ENCODE measurements around the gene GBA2.

GBA2 gene

DNA sequence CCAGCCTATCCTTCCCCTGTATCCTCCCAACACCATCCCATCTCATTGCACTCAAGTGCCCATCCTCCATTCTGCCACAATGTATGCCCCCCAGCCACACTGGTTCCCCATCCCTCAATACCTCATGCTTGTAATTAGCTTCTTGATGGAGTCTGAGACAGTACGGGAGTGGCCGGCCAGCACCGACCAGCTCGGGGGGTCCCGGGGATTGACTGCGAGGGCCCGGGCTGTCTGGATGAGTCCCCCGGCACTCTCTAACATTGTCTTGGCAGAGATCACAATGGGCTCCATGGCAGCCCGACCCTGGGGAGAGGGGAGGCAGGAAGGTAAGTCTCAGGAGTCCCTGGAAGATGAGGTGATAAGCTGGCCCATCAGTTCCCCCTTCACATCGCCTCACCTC is 42.1 kb downstream of the GBA2 start:
- no peak overlapping the region for H3K9ac ChIP-seq (ENCODE audit: low read length)
- H3K9me3 ChIP-seq (ENCODE audit: control insufficient read depth, low read length) = no peaks in the 10 kb centered on the region
- peaks cover 53% of the 10 kb centered on the region for H3K36me3 ChIP-seq (ENCODE audit: control insufficient read depth, insufficient read depth, low read length)
- no peaks in the 10 kb centered on the region for H3K27me3 ChIP-seq (ENCODE audit: control insufficient read depth, insufficient read depth, low read length)
- no peaks in the 10 kb centered on the region for H3K4me1 ChIP-seq (ENCODE audit: control insufficient read depth, insufficient read depth, low read length)
- no peak overlapping the region for H3K4me3 ChIP-seq (ENCODE audit: low read length)

GRCh38 chr9:35705836-35706430 is 43.1 kb downstream of the GBA2 start:
- Histone ChIP-seq H3K4me3 (ENCODE audit: low read length) (no peak overlapping the region), H3K9ac (ENCODE audit: low read length) (no peak overlapping the region), H3K4me1 (ENCODE audit: control insufficient read depth, insufficient read depth, low read length) (no peaks in the 10 kb centered on the region), H3K9me3 (ENCODE audit: control insufficient read depth, low read length) (no peaks in the 10 kb centered on the region), H3K36me3 (ENCODE audit: control insufficient read depth, insufficient read depth, low read length) (peaks cover 48% of the 10 kb centered on the region), H3K27me3 (ENCODE audit: control insufficient read depth, insufficient read depth, low read length) (no peaks in the 10 kb centered on the region)

DNA sequence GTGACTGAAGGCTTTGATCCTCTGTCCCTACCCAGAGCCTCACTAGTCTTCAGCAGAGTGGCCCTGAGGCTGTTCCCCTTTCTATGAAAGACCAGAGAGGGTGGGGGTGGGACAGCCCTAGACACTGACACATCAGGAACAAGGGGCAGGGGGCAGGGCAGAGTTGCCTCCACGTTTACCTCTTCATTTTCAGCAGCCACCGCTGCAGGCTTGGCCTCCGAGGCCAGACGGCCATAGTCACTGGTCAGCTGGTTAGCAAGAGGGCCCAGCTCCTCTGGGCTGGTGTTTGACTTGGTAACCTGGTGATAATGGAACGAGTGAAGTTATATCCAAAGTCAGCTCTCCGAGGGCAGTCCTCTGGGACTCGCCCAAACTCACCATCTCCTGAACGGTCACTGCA is 43.7 kb downstream of the GBA2 start:
- H3K4me3 ChIP-seq (ENCODE audit: low read length) = no peak overlapping the region
- H3K9me3 ChIP-seq (ENCODE audit: control insufficient read depth, low read length) = no peaks in the 10 kb centered on the region
- no peaks in the 10 kb centered on the region for H3K27me3 ChIP-seq (ENCODE audit: control insufficient read depth, insufficient read depth, low read length)
- no peak overlapping the region for H3K9ac ChIP-seq (ENCODE audit: low read length)
- H3K4me1 ChIP-seq (ENCODE audit: control insufficient read depth, insufficient read depth, low read length) = no peaks in the 10 kb centered on the region
- peaks cover 52% of the 10 kb centered on the region for H3K36me3 ChIP-seq (ENCODE audit: control insufficient read depth, insufficient read depth, low read length)

- Histone ChIP-seq H3K4me1 (ENCODE audit: control insufficient read depth, insufficient read depth, low read length) (no peaks in the 10 kb centered on the region), H3K36me3 (ENCODE audit: control insufficient read depth, insufficient read depth, low read length) (peaks cover 64% of the 10 kb centered on the region), H3K9ac (ENCODE audit: low read length) (no peak overlapping the region), H3K27me3 (ENCODE audit: control insufficient read depth, insufficient read depth, low read length) (no peaks in the 10 kb centered on the region), H3K9me3 (ENCODE audit: control insufficient read depth, low read length) (no peaks in the 10 kb centered on the region), H3K4me3 (ENCODE audit: low read length) (no peak overlapping the region)
Measured at GRCh38 chr9:35703906-35704672, 44.9 kb downstream of the GBA2 start.

DNA sequence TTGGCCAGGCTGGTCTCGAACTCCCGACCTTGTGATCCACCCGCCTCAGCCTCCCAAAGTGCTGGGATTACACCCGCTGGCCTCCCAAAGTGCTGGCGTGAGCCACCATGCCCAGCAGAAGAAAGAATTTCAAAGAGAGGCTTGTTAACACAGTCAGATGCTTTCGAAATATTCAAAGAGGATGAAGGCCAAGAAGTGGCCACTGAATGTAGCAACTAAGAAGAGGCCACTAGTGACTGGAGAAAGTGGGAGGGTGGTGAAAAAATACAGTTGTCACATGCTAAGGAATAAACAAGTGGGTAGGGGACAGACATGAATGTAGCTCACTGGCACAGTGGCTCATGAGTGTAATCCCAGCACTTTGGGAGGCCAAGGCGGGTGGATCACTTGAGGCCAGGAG is 46.3 kb downstream of the GBA2 start:
- no peak overlapping the region for H3K4me3 ChIP-seq (ENCODE audit: low read length)
- no peaks in the 10 kb centered on the region for H3K27me3 ChIP-seq (ENCODE audit: control insufficient read depth, insufficient read depth, low read length)
- H3K36me3 ChIP-seq (ENCODE audit: control insufficient read depth, insufficient read depth, low read length) = peaks cover 75% of the 10 kb centered on the region
- H3K4me1 ChIP-seq (ENCODE audit: control insufficient read depth, insufficient read depth, low read length) = no peaks in the 10 kb centered on the region
- H3K9ac ChIP-seq (ENCODE audit: low read length) = no peak overlapping the region
- no peaks in the 10 kb centered on the region for H3K9me3 ChIP-seq (ENCODE audit: control insufficient read depth, low read length)

DNA sequence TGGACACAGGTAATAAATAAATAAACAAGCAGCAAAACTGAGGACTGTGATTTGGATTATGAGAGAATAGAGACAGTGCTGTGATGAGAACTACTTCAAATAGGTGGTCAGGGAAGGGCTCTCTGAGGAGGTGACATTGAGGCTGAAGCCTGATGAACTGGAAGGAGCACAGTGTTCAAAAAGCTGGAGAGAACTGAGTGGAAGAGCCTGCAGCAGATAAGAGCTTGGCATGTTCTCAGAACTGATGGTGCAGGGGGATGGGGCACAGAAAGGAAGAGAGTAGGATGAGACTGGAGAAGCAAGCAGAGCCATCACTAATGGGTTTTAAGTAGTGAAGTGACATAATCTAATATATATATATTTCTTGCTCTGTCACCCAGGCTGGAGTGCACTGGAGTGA is 48.1 kb downstream of the GBA2 start:
- peaks cover 13% of the 10 kb centered on the region for H3K4me1 ChIP-seq (ENCODE audit: control insufficient read depth, insufficient read depth, low read length)
- no peaks in the 10 kb centered on the region for H3K9me3 ChIP-seq (ENCODE audit: control insufficient read depth, low read length)
- H3K27me3 ChIP-seq (ENCODE audit: control insufficient read depth, insufficient read depth, low read length) = no peaks in the 10 kb centered on the region
- H3K9ac ChIP-seq (ENCODE audit: low read length) = no peak overlapping the region
- H3K36me3 ChIP-seq (ENCODE audit: control insufficient read depth, insufficient read depth, low read length) = peaks cover 72% of the 10 kb centered on the region
- no peak overlapping the region for H3K4me3 ChIP-seq (ENCODE audit: low read length)

DNA sequence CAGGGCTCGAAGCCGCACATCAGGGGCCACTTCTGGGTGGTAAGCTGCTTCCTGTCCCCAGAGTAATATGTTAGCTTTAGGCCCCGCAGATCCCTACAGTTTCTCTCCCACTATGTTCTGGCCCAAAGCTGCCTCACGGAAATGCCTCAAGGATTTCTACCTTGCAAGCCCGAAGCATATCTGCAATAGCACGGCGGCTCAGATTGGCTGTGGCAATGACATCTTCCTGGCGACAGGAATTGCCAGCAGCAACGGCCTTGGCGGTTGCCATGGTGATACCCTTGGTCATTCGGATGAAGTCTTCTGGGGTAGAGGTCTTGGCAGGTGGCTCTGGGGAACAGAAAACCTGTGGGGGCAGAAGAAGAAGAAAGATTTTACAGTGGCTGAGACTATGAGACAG is 49.0 kb downstream of the GBA2 start:
- Histone ChIP-seq H3K4me1 (ENCODE audit: control insufficient read depth, insufficient read depth, low read length) (peaks cover 20% of the 10 kb centered on the region), H3K4me3 (ENCODE audit: low read length) (no peak overlapping the region), H3K9me3 (ENCODE audit: control insufficient read depth, low read length) (no peaks in the 10 kb centered on the region), H3K36me3 (ENCODE audit: control insufficient read depth, insufficient read depth, low read length) (peaks cover 62% of the 10 kb centered on the region), H3K27me3 (ENCODE audit: control insufficient read depth, insufficient read depth, low read length) (no peaks in the 10 kb centered on the region), H3K9ac (ENCODE audit: low read length) (no peak overlapping the region)

GRCh38 chr9:35698231-35698630 is 50.8 kb downstream of the GBA2 start:
- H3K36me3 ChIP-seq (ENCODE audit: control insufficient read depth, insufficient read depth, low read length) = peaks cover 45% of the 10 kb centered on the region
- H3K4me3 ChIP-seq (ENCODE audit: low read length) = no peak overlapping the region
- H3K27me3 ChIP-seq (ENCODE audit: control insufficient read depth, insufficient read depth, low read length) = no peaks in the 10 kb centered on the region
- peaks cover 23% of the 10 kb centered on the region for H3K4me1 ChIP-seq (ENCODE audit: control insufficient read depth, insufficient read depth, low read length)
- H3K9me3 ChIP-seq (ENCODE audit: control insufficient read depth, low read length) = no peaks in the 10 kb centered on the region
- no peak overlapping the region for H3K9ac ChIP-seq (ENCODE audit: low read length)

- H3K36me3 ChIP-seq (ENCODE audit: control insufficient read depth, insufficient read depth, low read length) = peaks cover 45% of the 10 kb centered on the region
- no peaks in the 10 kb centered on the region for H3K27me3 ChIP-seq (ENCODE audit: control insufficient read depth, insufficient read depth, low read length)
- H3K9me3 ChIP-seq (ENCODE audit: control insufficient read depth, low read length) = no peaks in the 10 kb centered on the region
- H3K4me1 ChIP-seq (ENCODE audit: control insufficient read depth, insufficient read depth, low read length) = peaks cover 23% of the 10 kb centered on the region
- peak overlapping the region; percentile 34 for H3K9ac ChIP-seq (ENCODE audit: low read length)
- no peak overlapping the region for H3K4me3 ChIP-seq (ENCODE audit: low read length)
Measured at GRCh38 chr9:35697486-35697885, 51.5 kb downstream of the GBA2 start.

DNA sequence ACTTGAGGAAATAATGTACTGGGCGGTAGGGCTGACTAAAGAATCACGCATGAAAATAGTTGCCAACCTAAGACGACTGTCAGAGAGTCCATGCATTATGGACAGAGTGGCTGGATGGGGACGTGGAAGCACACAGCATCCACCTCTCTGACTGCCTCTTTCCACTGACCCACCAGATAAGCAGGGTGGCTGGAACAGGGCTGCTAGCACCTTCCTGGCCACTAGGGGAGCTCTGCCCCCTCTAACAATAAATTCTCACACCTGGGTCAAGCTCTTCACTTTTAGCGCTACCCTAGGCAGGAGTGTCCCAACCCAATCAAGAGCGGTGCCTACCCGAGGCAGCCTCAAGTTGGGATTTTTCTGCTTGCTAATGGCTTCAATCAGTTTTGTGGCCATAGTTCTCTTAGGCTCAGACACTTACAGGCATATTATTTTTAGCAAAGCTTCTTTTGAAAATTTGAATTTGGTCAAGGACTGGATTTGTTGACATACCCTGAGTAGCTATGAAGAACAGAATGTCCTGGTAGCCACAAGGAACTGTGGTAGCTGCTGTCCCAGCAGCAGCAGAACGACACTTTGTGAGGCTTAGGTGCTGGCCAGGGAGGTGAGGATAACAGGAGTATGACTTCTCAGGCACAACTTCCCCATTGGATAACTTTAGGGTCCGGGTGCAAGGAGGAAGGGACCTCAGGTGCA is 52.4 kb downstream of the GBA2 start:
- H3K9ac ChIP-seq (ENCODE audit: low read length) = peak overlapping the region; percentile 34
- peaks cover 40% of the 10 kb centered on the region for H3K36me3 ChIP-seq (ENCODE audit: control insufficient read depth, insufficient read depth, low read length)
- peaks cover 24% of the 10 kb centered on the region for H3K4me1 ChIP-seq (ENCODE audit: control insufficient read depth, insufficient read depth, low read length)
- H3K27me3 ChIP-seq (ENCODE audit: control insufficient read depth, insufficient read depth, low read length) = no peaks in the 10 kb centered on the region
- H3K9me3 ChIP-seq (ENCODE audit: control insufficient read depth, low read length) = no peaks in the 10 kb centered on the region
- H3K4me3 ChIP-seq (ENCODE audit: low read length) = no peak overlapping the region

GRCh38 chr9:35695943-35696401 is 53.1 kb downstream of the GBA2 start:
- H3K36me3 ChIP-seq (ENCODE audit: control insufficient read depth, insufficient read depth, low read length) = peaks cover 38% of the 10 kb centered on the region
- no peaks in the 10 kb centered on the region for H3K27me3 ChIP-seq (ENCODE audit: control insufficient read depth, insufficient read depth, low read length)
- peaks cover 30% of the 10 kb centered on the region for H3K4me1 ChIP-seq (ENCODE audit: control insufficient read depth, insufficient read depth, low read length)
- H3K9ac ChIP-seq (ENCODE audit: low read length) = peak overlapping the region; percentile 34
- no peak overlapping the region for H3K4me3 ChIP-seq (ENCODE audit: low read length)
- no peaks in the 10 kb centered on the region for H3K9me3 ChIP-seq (ENCODE audit: control insufficient read depth, low read length)

DNA sequence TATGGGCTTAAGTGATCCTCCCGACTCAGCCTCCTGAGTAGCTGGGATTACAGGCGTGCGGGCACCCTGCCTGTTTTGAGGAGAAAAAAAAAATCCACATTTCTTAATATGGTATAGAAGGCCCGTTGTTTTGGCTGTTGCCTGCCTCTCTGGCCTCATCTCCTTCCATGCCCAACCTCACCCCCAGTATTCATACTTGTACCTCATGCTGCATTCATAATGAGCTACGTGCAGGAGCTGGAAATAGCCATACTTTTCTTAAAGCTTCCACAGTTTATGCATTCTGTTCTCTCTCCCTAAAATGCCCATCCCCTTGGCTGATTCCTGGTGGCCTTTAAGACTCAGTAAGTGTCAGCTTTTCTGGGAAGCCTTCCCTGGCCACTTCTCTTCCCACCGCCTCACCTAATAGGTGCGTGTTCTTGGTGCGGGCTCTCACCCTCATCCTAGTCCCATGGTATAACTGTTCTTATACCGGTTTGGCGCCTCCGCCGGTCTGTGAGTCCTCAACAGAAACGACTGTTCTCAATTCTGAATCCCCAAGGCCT is 57.2 kb downstream of the GBA2 start:
- H3K27me3 ChIP-seq (ENCODE audit: control insufficient read depth, insufficient read depth, low read length) = no peaks in the 10 kb centered on the region
- no peaks in the 10 kb centered on the region for H3K9me3 ChIP-seq (ENCODE audit: control insufficient read depth, low read length)
- H3K4me1 ChIP-seq (ENCODE audit: control insufficient read depth, insufficient read depth, low read length) = peaks cover 40% of the 10 kb centered on the region
- peaks cover 1% of the 10 kb centered on the region for H3K36me3 ChIP-seq (ENCODE audit: control insufficient read depth, insufficient read depth, low read length)
- H3K4me3 ChIP-seq (ENCODE audit: low read length) = no peak overlapping the region
- no peak overlapping the region for H3K9ac ChIP-seq (ENCODE audit: low read length)
